T-cell (primary cell): ENCODE results near the gene NXPE3. TPM values are rescaled to one million over a fixed set of nuclear protein-coding genes. Genes with fewer than 3 reads are reported as not detected.

Experiments used
- ATAC-seq, 4 experiments: fragments of 200-7000 bp in 3 of 4; fragments of 150-1000 bp in 1 of 4; cut with Tn5 transposase; replicated peaks in 1 of 4; 1 replicate in 3 of 4; 2 replicates in 1 of 4; pipeline ENCODE4 v1.10.0; 2021; ENCODE audit warnings: moderate library complexity in 3 of 4, mild to moderate bottlenecking in 2 of 4, moderate number of reproducible peaks in 1 of 4
- CTCF ChIA-PET, 2 donors: fragments of 300-600 bp; sonication (Branson Sonifier 250); formaldehyde crosslinking; loops; one replicate each; lab custom pipeline; 2022; ENCODE audit warnings: antibody characterized with exemption in 2 of 2; lab: Charles Lee
- POLR2A ChIA-PET, 2 donors: fragments of 300-600 bp; sonication (Branson Sonifier 250); formaldehyde crosslinking; loops; one replicate each; lab custom pipeline; 2022; ENCODE audit warnings: antibody characterized with exemption in 2 of 2; lab: Charles Lee
- DNase-seq, 35 experiments: peaks; one replicate each; pipeline versions ENCODE4 v3.0.0 to v3.0.0-alpha.2; 2013 to 2023
- H3K27ac ChIP-seq: one replicate; pipeline ENCODE4 v1.5.1; 2013; ENCODE audit warnings: low read length
- H3K27me3 ChIP-seq, 2 experiments: replicated peaks in 1 of 2; 1 replicate in 1 of 2; 2 replicates in 1 of 2; pipeline versions ENCODE4 v1.6.1 to v1.7.0; 2013; ENCODE audit warnings: low read length in 1 of 2, mixed read lengths in 1 of 2; ENCODE audit not compliant: control insufficient read depth in 2 of 2, insufficient read depth in 2 of 2; ENCODE audit errors: extremely low read depth in 1 of 2
- H3K36me3 ChIP-seq, 2 donors: 1 replicate in 1 of 2; 2 replicates in 1 of 2; pipeline versions ENCODE4 v1.6.1 to v1.7.0; 2013; ENCODE audit warnings: low read length in 1 of 2; ENCODE audit not compliant: control insufficient read depth in 2 of 2, insufficient read depth in 1 of 2; ENCODE audit errors: extremely low read depth in 1 of 2
- H3K4me1 ChIP-seq, 2 experiments: 1 replicate in 1 of 2; 2 replicates in 1 of 2; pipeline versions ENCODE4 v1.6.1 to v1.7.0; 2013; ENCODE audit warnings: low read length in 2 of 2, mixed read lengths in 1 of 2; ENCODE audit not compliant: insufficient read depth in 2 of 2, control insufficient read depth in 1 of 2; ENCODE audit errors: extremely low read depth in 1 of 2
- H3K4me3 ChIP-seq, 2 donors: 1 replicate in 1 of 2; 2 replicates in 1 of 2; pipeline versions ENCODE4 v1.5.1 to v1.7.0; 2013; ENCODE audit warnings: mild to moderate bottlenecking in 2 of 2, low read length in 1 of 2, moderate library complexity in 1 of 2; ENCODE audit not compliant: control insufficient read depth in 1 of 2; ENCODE audit errors: extremely low read depth in 1 of 2
- H3K9me3 ChIP-seq: 2 replicates; pipeline ENCODE4 v1.7.0; 2013
- H3K27ac Mint-ChIP-seq, 2 donors: one replicate each; pipeline ENCODE4 v1.8.0; 2020 to 2021; ENCODE audit warnings: mild to moderate bottlenecking in 2 of 2, mixed read lengths in 2 of 2
- H3K27me3 Mint-ChIP-seq, 2 donors: one replicate each; pipeline ENCODE4 v1.8.0; 2021 to 2022; ENCODE audit warnings: mixed read lengths in 2 of 2
- H3K36me3 Mint-ChIP-seq: one replicate; pipeline ENCODE4 v1.8.0; 2021; ENCODE audit warnings: mixed read lengths
- H3K4me1 Mint-ChIP-seq, 3 donors: one replicate each; pipeline ENCODE4 v1.8.0; 2020 to 2022; ENCODE audit warnings: mixed read lengths in 3 of 3, mild to moderate bottlenecking in 1 of 3
- H3K4me3 Mint-ChIP-seq, 3 donors: one replicate each; pipeline ENCODE4 v1.8.0; 2020 to 2022; ENCODE audit warnings: mild to moderate bottlenecking in 3 of 3, mixed read lengths in 3 of 3, moderate library complexity in 3 of 3
- H3K9me3 Mint-ChIP-seq, 3 donors: one replicate each; pipeline ENCODE4 v1.8.0; 2020 to 2022; ENCODE audit warnings: mixed read lengths in 3 of 3
- WGBS: methylation state at CpG from one replicate; pipeline ENCODE4 v1.1.5; 2013; ENCODE audit warnings: missing lambda C conversion rate; ENCODE audit not compliant: insufficient coverage; 5-methylcytosine and 5-hydroxymethylcytosine counted together
- total RNA-seq, 35 experiments: library from RNA in 6 of 35; stranded (reverse) in 6 of 35; fragments of 120-200 nt in 1 of 35; gene quantifications; one replicate each; pipeline versions ENCODE4 v1.2.1 to v1.2.4 and lab custom pipeline; 2013 to 2026

The NXPE3 gene
- total RNA-seq, 5 donors from 2014 or later (not counting 1 experiment from before 2014, with no cell fraction given): 38.0 to 44.8 (median 41.3) TPM

GRCh38 chr3:101858464-101859030 is 79.5 kb downstream of the NXPE3 start:
- no peak for ATAC-seq
- peak overlapping the region in 1 of 3 donors; percentile 14 for H3K4me3 Mint-ChIP-seq

GRCh38 chr3:101859882-101860448 is 81.0 kb downstream of the NXPE3 start:
- no peaks in the 10 kb centered on the region for H3K9me3 ChIP-seq
- DNase-seq (no peak), ATAC-seq (no peak)
- Mint-ChIP-seq H3K36me3 (peaks cover 55% of the 10 kb centered on the region), H3K9me3 (no peaks in the 10 kb centered on the region), H3K4me3 (no peak overlapping the region), H3K4me1 (peaks cover 44 to 50% (median 50%) of the 10 kb centered on the region in 3 donors), H3K27me3 (no peaks in the 10 kb centered on the region), H3K27ac (no peak overlapping the region)
- H3K36me3 ChIP-seq: peaks cover 0 to 60% of the 10 kb centered on the region in 2 donors
- ChIA-PET POLR2A (interaction anchor here (0.6 to 1.3 kb wide), 5 partner anchors 9 to 220 kb away, joined by 3 to 5 read pairs (median 4); no protein-coding TSS in a partner anchor), CTCF (no interaction called here)
- H3K4me1 ChIP-seq: peaks cover 0 to 6% of the 10 kb centered on the region in 2 experiments
- WGBS: 92% methylated on average over 2 of the region's 5 CpGs
- no peak overlapping the region for H3K4me3 ChIP-seq
- no peak overlapping the region for H3K27ac ChIP-seq
- no peaks in the 10 kb centered on the region for H3K27me3 ChIP-seq

More at GRCh38 chr3:101858464-101859030, 79.5 kb downstream of the NXPE3 start:
- H3K9me3 ChIP-seq: no peaks in the 10 kb centered on the region
- Mint-ChIP-seq H3K36me3 (peaks cover 69% of the 10 kb centered on the region), H3K27ac (peak overlapping the region; percentile 2 to 21), H3K4me1 (peaks cover 57 to 65% (median 64%) of the 10 kb centered on the region in 3 donors), H3K9me3 (no peaks in the 10 kb centered on the region), H3K27me3 (no peaks in the 10 kb centered on the region)
- no peaks in the 10 kb centered on the region for H3K27me3 ChIP-seq
- H3K4me3 ChIP-seq: no peak overlapping the region
- WGBS: 83% methylated on average over 1 of the region's 4 CpGs
- H3K36me3 ChIP-seq: peaks cover 0 to 74% of the 10 kb centered on the region in 2 donors
- ChIA-PET POLR2A (interaction anchor here (0.6 to 1.3 kb wide), 7 partner anchors 9 to 221 kb away, joined by 3 to 5 read pairs (median 4); partner anchors contain the start of gene NFKBIZ (in 1 of the 2)), CTCF (interaction anchor here (0.8 to 0.9 kb wide), 2 partner anchors 12 to 46 kb away, joined by 3 to 5 read pairs; no protein-coding TSS in a partner anchor)
- DNase-seq: no peak
- no peak overlapping the region for H3K27ac ChIP-seq
- H3K4me1 ChIP-seq: peaks cover 0 to 8% of the 10 kb centered on the region in 2 experiments

GRCh38 chr3:101861212-101861788 is 82.3 kb downstream of the NXPE3 start:
- CTCF ChIA-PET: interaction anchor here (0.6 to 0.7 kb wide), 3 partner anchors 9 to 364 kb away, joined by 3 to 5 read pairs (median 3); no protein-coding TSS in a partner anchor
- Mint-ChIP-seq H3K4me1 (peaks cover 36 to 40% (median 37%) of the 10 kb centered on the region in 3 donors), H3K9me3 (no peaks in the 10 kb centered on the region), H3K36me3 (peaks cover 46% of the 10 kb centered on the region), H3K27me3 (no peaks in the 10 kb centered on the region), H3K27ac (peak overlapping the region; percentile 24 to 25), H3K4me3 (no peak overlapping the region)
- no CpG with 5 or more reads among the region's 3 CpGs for WGBS
- peak in 2 of 4 experiments; percentile 9 to 15 for ATAC-seq
- Histone ChIP-seq H3K4me1 (peaks cover 0 to 4% of the 10 kb centered on the region in 2 experiments), H3K27me3 (no peaks in the 10 kb centered on the region), H3K27ac (no peak overlapping the region), H3K36me3 (peaks cover 0 to 48% of the 10 kb centered on the region in 2 donors), H3K9me3 (no peaks in the 10 kb centered on the region), H3K4me3 (no peak overlapping the region)
- POLR2A ChIA-PET: interaction anchor here (0.5 to 1.3 kb wide), 7 partner anchors 9 to 1723 kb away, joined by 3 to 20 read pairs (median 3); no protein-coding TSS in a partner anchor
- no peak for DNase-seq

GRCh38 chr3:101861789-101862415 is 82.9 kb downstream of the NXPE3 start:
- Histone ChIP-seq H3K27me3 (no peaks in the 10 kb centered on the region), H3K9me3 (no peaks in the 10 kb centered on the region), H3K4me1 (peaks cover 0 to 4% of the 10 kb centered on the region in 2 experiments), H3K27ac (no peak overlapping the region), H3K4me3 (no peak overlapping the region), H3K36me3 (peaks cover 0 to 42% of the 10 kb centered on the region in 2 donors)
- Mint-ChIP-seq H3K4me3 (no peak overlapping the region), H3K27ac (peak overlapping the region; percentile 24 to 25), H3K4me1 (peaks cover 31 to 34% (median 32%) of the 10 kb centered on the region in 3 donors), H3K36me3 (peaks cover 43% of the 10 kb centered on the region), H3K9me3 (no peaks in the 10 kb centered on the region), H3K27me3 (no peaks in the 10 kb centered on the region)
- ChIA-PET POLR2A (interaction anchor here (0.6 to 1.3 kb wide), 6 partner anchors 10 to 342 kb away, joined by 3 to 20 read pairs (median 4); no protein-coding TSS in a partner anchor), CTCF (interaction anchor here in 1 of 2 donors (0.6 to 0.7 kb wide), 2 partner anchors 59 to 363 kb away, joined by 3 read pairs; no protein-coding TSS in a partner anchor)
- DNase-seq (no peak), ATAC-seq (peak in 1 of 4 experiments; percentile 13)
- 89% methylated on average over 3 of the region's 5 CpGs for WGBS

GRCh38 chr3:101862416-101863165 is 83.6 kb downstream of the NXPE3 start:
- DNase-seq (no peak), ATAC-seq (peak in 3 of 4 experiments; percentile 13 to 25 (median 22))
- Mint-ChIP-seq H3K4me3 (no peak overlapping the region), H3K4me1 (peaks cover 25 to 27% (median 25%) of the 10 kb centered on the region in 3 donors), H3K9me3 (no peaks in the 10 kb centered on the region), H3K36me3 (peaks cover 36% of the 10 kb centered on the region), H3K27ac (peak overlapping the region; percentile 31 to 60), H3K27me3 (no peaks in the 10 kb centered on the region)
- POLR2A ChIA-PET: no interaction called here
- Histone ChIP-seq H3K4me3 (no peak overlapping the region), H3K4me1 (no peaks in the 10 kb centered on the region), H3K27ac (no peak overlapping the region), H3K27me3 (no peaks in the 10 kb centered on the region), H3K9me3 (no peaks in the 10 kb centered on the region), H3K36me3 (peaks cover 0 to 35% of the 10 kb centered on the region in 2 donors)
- CTCF ChIA-PET: no interaction called here
- no CpG with 5 or more reads among the region's 3 CpGs for WGBS
